ENCODE results near the gene PI16.

GRCh38 chr6:36944650-36945049 is 9.9 kb upstream of the PI16 start:
- no peak for TF ChIP-seq EZH2 (IDR thresholded peaks at IDR 0.05; ENCODE audit: insufficient read depth, poor library complexity, severe bottlenecking)
- no peak for TF ChIP-seq EZH2phosphoT487 (IDR thresholded peaks at IDR 0.05; ENCODE audit: insufficient read depth, low read depth)

Data from GM23248 (cell line).